ENCODE data around the gene ZNF25. TPM values are rescaled to one million over a fixed set of nuclear protein-coding genes. Genes with fewer than 3 reads are reported as not detected.
A peak's percentile ranks its signal among the peaks of the same experiment; 100 is the strongest.
"Not testable (repeated sequence)": the region's sequence is repeated elsewhere in the genome, so short reads cannot be mapped to it uniquely, and the experiment has no call there.

The ZNF25 gene
- total RNA-seq: 10 to 100 TPM; 13.6 to 14.7 TPM
- polyA plus RNA-seq: 1 to 10 TPM; 6.1 to 6.6 TPM

GRCh38 chr10:37976091-37976879 is at the start of gene ZNF25:
TSS of gene ZNF25 (minus strand) at chr10:37976647. CDS start at chr10:37971722, 4,925 bp downstream.
- peak within 1 kb of the TSS; percentile 86 to 98 (median 93) for H3K4me3 Mint-ChIP-seq
- ChIA-PET POLR2A (ENCODE audit: partially characterized antibody) (interaction anchor here (0.6 to 3.7 kb wide), 12 partner anchors 10 to 426 kb away, joined by 3 to 63 read pairs (median 5); partner anchors contain the start of genes ZNF33A and ZNF37A), CTCF (ENCODE audit: partially characterized antibody) (interaction anchor here (0.7 to 4.7 kb wide), 23 partner anchors 8 to 389 kb away, joined by 3 to 48 read pairs (median 4); partner anchors contain the start of genes ZNF33A and ZNF37A)
- H3K4me1 Mint-ChIP-seq: peaks cover 20 to 31% (median 25%) of the 10 kb centered on the region in 4 donors
- peaks cover 22% of the 10 kb centered on the region for H3K4me1 ChIP-seq (ENCODE audit: insufficient read depth, low read length)
- intact Hi-C loops (cut with micrococcal nuclease): loop anchor here (1.0 to 10.0 kb wide), 5 partner anchors 34 to 426 kb away; partner anchors contain the start of genes ZNF248, ZNF33A and ZNF37A
- H3K9me3 Mint-ChIP-seq: no peaks in the 10 kb centered on the region
- peak within 1 kb of the TSS; percentile 94 for H3K27ac ChIP-seq (ENCODE audit: low read depth, low read length)
- peak; percentile 96 to 99 (median 97) for DNase-seq
- peak within 1 kb of the TSS; percentile 96 to 99 (median 97) for H3K27ac Mint-ChIP-seq
- no peaks in the 10 kb centered on the region for H3K27me3 ChIP-seq (ENCODE audit: insufficient read depth, low read length)
- no peaks in the 10 kb centered on the region for H3K9me3 ChIP-seq (ENCODE audit: control insufficient read depth in 1 of 2, low read length in 2 of 2)
- H3K36me3 Mint-ChIP-seq: peaks cover 5 to 6% of the 10 kb centered on the region in 2 donors
- peak within 1 kb of the TSS; percentile 77 to 85 for H3K4me3 ChIP-seq (ENCODE audit: low read length in 2 of 2)
- no peaks in the 10 kb centered on the region for H3K27me3 Mint-ChIP-seq
- H3K36me3 ChIP-seq (ENCODE audit: insufficient read depth, low read length): no peaks in the 10 kb centered on the region

- H3K27me3 ChIP-seq (ENCODE audit: insufficient read depth, low read length): no peaks in the 10 kb centered on the region
- peaks cover 20 to 35% (median 29%) of the 10 kb centered on the region in 4 donors for H3K4me1 Mint-ChIP-seq
- H3K9me3 ChIP-seq (ENCODE audit: control insufficient read depth in 1 of 2, low read length in 2 of 2): no peaks in the 10 kb centered on the region
- H3K4me1 ChIP-seq (ENCODE audit: insufficient read depth, low read length): no peaks in the 10 kb centered on the region
- H3K4me3 ChIP-seq (ENCODE audit: low read length in 2 of 2): no peak overlapping the region
- ChIA-PET CTCF (ENCODE audit: partially characterized antibody) (no interaction called here), POLR2A (ENCODE audit: partially characterized antibody) (no interaction called here)
- H3K9me3 Mint-ChIP-seq: no peaks in the 10 kb centered on the region
- H3K27ac Mint-ChIP-seq: peak overlapping the region in 4 of 7 donors; percentile 10 to 58 (median 30)
- no peak overlapping the region for H3K27ac ChIP-seq (ENCODE audit: low read depth, low read length)
- intact Hi-C loops (cut with micrococcal nuclease): no loop called here
- DNase-seq: no peak
- peak overlapping the region in 1 of 8 donors; percentile 32 for H3K4me3 Mint-ChIP-seq
- H3K36me3 ChIP-seq (ENCODE audit: insufficient read depth, low read length): peaks cover 33% of the 10 kb centered on the region
- peaks cover 87 to 90% of the 10 kb centered on the region in 2 donors for H3K36me3 Mint-ChIP-seq
- no peaks in the 10 kb centered on the region for H3K27me3 Mint-ChIP-seq
Measured at GRCh38 chr10:38025283-38025682, 48.8 kb upstream of the ZNF25 start.

GRCh38 chr10:38019124-38019523 is 42.7 kb upstream of the ZNF25 start:
- Mint-ChIP-seq H3K36me3 (peaks cover 84 to 89% of the 10 kb centered on the region in 2 donors), H3K4me1 (peaks cover 17 to 36% (median 27%) of the 10 kb centered on the region in 4 donors), H3K27ac (peak overlapping the region in 2 of 7 donors; percentile 19 to 59)
- intact Hi-C loops (cut with micrococcal nuclease); POLR2A ChIA-PET (ENCODE audit: partially characterized antibody); H3K9me3 Mint-ChIP-seq; H3K4me3 ChIP-seq (ENCODE audit: low read length in 2 of 2); H3K9me3 ChIP-seq (ENCODE audit: control insufficient read depth in 1 of 2, low read length in 2 of 2); H3K27ac ChIP-seq (ENCODE audit: low read depth, low read length); H3K27me3 Mint-ChIP-seq; H3K27me3 ChIP-seq (ENCODE audit: insufficient read depth, low read length); DNase-seq; H3K4me3 Mint-ChIP-seq: not testable (repeated sequence)
- Histone ChIP-seq H3K36me3 (ENCODE audit: insufficient read depth, low read length) (peaks cover 47% of the 10 kb centered on the region), H3K4me1 (ENCODE audit: insufficient read depth, low read length) (peaks cover 10% of the 10 kb centered on the region)
- CTCF ChIA-PET (ENCODE audit: partially characterized antibody): interaction anchor here (1.5 kb wide), 1 partner anchor 42 kb away, joined by 4 read pairs; the partner anchor contains the start of gene ZNF25

GRCh38 chr10:38016354-38016753 is 39.9 kb upstream of the ZNF25 start:
- peaks cover 28 to 62% (median 43%) of the 10 kb centered on the region in 4 donors for H3K4me1 Mint-ChIP-seq
- H3K27ac Mint-ChIP-seq: peak overlapping the region in 1 of 7 donors; percentile 47

GRCh38 chr10:38010119-38010903 is 33.9 kb upstream of the ZNF25 start, which contains the start of gene ZNF33A:
TSS of gene ZNF33A (plus strand) at chr10:38010675. CDS start at chr10:38012342, 1,667 bp downstream.
- ChIA-PET POLR2A (ENCODE audit: partially characterized antibody) (interaction anchor here (0.9 to 3.7 kb wide), 6 partner anchors 18 to 393 kb away, joined by 3 to 63 read pairs (median 5); partner anchors contain the start of genes ZNF25 and ZNF37A), CTCF (ENCODE audit: partially characterized antibody) (interaction anchor here (1.3 to 3.4 kb wide), 2 partner anchors 33 to 83 kb away, joined by 5 to 48 read pairs; partner anchors contain the start of genes ZNF25 and ZNF37A)
- peak; percentile 93 to 96 (median 94) for DNase-seq
- Histone ChIP-seq H3K4me3 (ENCODE audit: low read length in 2 of 2) (peak within 1 kb of the TSS; percentile 69 to 83), H3K27me3 (ENCODE audit: insufficient read depth, low read length) (no peaks in the 10 kb centered on the region), H3K9me3 (ENCODE audit: control insufficient read depth in 1 of 2, low read length in 2 of 2) (no peaks in the 10 kb centered on the region), H3K4me1 (ENCODE audit: insufficient read depth, low read length) (peaks cover 37% of the 10 kb centered on the region), H3K36me3 (ENCODE audit: insufficient read depth, low read length) (no peaks in the 10 kb centered on the region), H3K27ac (ENCODE audit: low read depth, low read length) (peak within 1 kb of the TSS; percentile 91)
- peak within 1 kb of the TSS; percentile 99 to 100 (median 100) for H3K27ac Mint-ChIP-seq
- H3K4me1 Mint-ChIP-seq: peaks cover 22 to 53% (median 38%) of the 10 kb centered on the region in 4 donors
- no peaks in the 10 kb centered on the region for H3K27me3 Mint-ChIP-seq
- intact Hi-C loops (cut with micrococcal nuclease): loop anchor here (1.0 to 2.0 kb wide), 3 partner anchors 22 to 84 kb away; partner anchors contain the start of genes ZNF25 and ZNF37A
- H3K9me3 Mint-ChIP-seq: no peaks in the 10 kb centered on the region
- peaks cover 17 to 31% of the 10 kb centered on the region in 2 donors for H3K36me3 Mint-ChIP-seq
- peak within 1 kb of the TSS; percentile 86 to 98 (median 94) for H3K4me3 Mint-ChIP-seq

More at GRCh38 chr10:38016354-38016753, 39.9 kb upstream of the ZNF25 start:
- Histone ChIP-seq H3K4me1 (ENCODE audit: insufficient read depth, low read length) (peaks cover 28% of the 10 kb centered on the region), H3K36me3 (ENCODE audit: insufficient read depth, low read length) (peaks cover 40% of the 10 kb centered on the region), H3K4me3 (ENCODE audit: low read length in 2 of 2) (no peak overlapping the region), H3K27me3 (ENCODE audit: insufficient read depth, low read length) (no peaks in the 10 kb centered on the region), H3K27ac (ENCODE audit: low read depth, low read length) (no peak overlapping the region), H3K9me3 (ENCODE audit: control insufficient read depth in 1 of 2, low read length in 2 of 2) (no peaks in the 10 kb centered on the region)
- intact Hi-C loops (cut with micrococcal nuclease): no loop called here
- CTCF ChIA-PET (ENCODE audit: partially characterized antibody): no interaction called here
- peaks cover 66 to 78% of the 10 kb centered on the region in 2 donors for H3K36me3 Mint-ChIP-seq
- no peak for DNase-seq
- H3K4me3 Mint-ChIP-seq: no peak overlapping the region
- H3K27me3 Mint-ChIP-seq: no peaks in the 10 kb centered on the region
- peaks cover 0 to 7% (median under 1%) of the 10 kb centered on the region in 8 donors for H3K9me3 Mint-ChIP-seq
- POLR2A ChIA-PET (ENCODE audit: partially characterized antibody): no interaction called here

GRCh38 chr10:38007991-38008390 is 31.5 kb upstream of the ZNF25 start:
- Mint-ChIP-seq H3K4me3 (no peak overlapping the region), H3K27ac (peak overlapping the region in 1 of 7 donors; percentile 15), H3K9me3 (no peaks in the 10 kb centered on the region), H3K36me3 (peaks cover 4 to 16% of the 10 kb centered on the region in 2 donors), H3K4me1 (peaks cover 15 to 34% (median 23%) of the 10 kb centered on the region in 4 donors), H3K27me3 (no peaks in the 10 kb centered on the region)
- Histone ChIP-seq H3K9me3 (ENCODE audit: control insufficient read depth in 1 of 2, low read length in 2 of 2) (no peaks in the 10 kb centered on the region), H3K27me3 (ENCODE audit: insufficient read depth, low read length) (no peaks in the 10 kb centered on the region), H3K36me3 (ENCODE audit: insufficient read depth, low read length) (no peaks in the 10 kb centered on the region), H3K27ac (ENCODE audit: low read depth, low read length) (no peak overlapping the region), H3K4me1 (ENCODE audit: insufficient read depth, low read length) (peaks cover 24% of the 10 kb centered on the region), H3K4me3 (ENCODE audit: low read length in 2 of 2) (no peak overlapping the region)
- CTCF ChIA-PET (ENCODE audit: partially characterized antibody): interaction anchor here (1.8 kb wide), 1 partner anchor 31 kb away, joined by 10 read pairs; the partner anchor contains the start of gene ZNF25
- intact Hi-C loops (cut with micrococcal nuclease): no loop called here
- POLR2A ChIA-PET (ENCODE audit: partially characterized antibody): no interaction called here
- DNase-seq: no peak

Measured in CD4-positive, alpha-beta memory T cell (primary cell).